ENCODE data around the gene TMEM163. TPM values are rescaled to one million over a fixed set of nuclear protein-coding genes. Genes with fewer than 3 reads are reported as not detected.

TMEM163 gene
- total RNA-seq, 1 donor: not detected

- H3K4me3 ChIP-seq (ENCODE audit: low read depth, low read length): no peak overlapping the region
- no peak for TF ChIP-seq CTCF (IDR thresholded peaks at IDR 0.05; ENCODE audit: insufficient read depth, low read depth, low read length)
- DNase-seq (ENCODE audit: low read depth): no peak
Observed at GRCh38 chr2:134522496-134523455, 196.0 kb downstream of the TMEM163 start.

- TF ChIP-seq CTCF (IDR thresholded peaks at IDR 0.05; ENCODE audit: insufficient read depth, low read depth, low read length): no peak
- H3K4me3 ChIP-seq (ENCODE audit: low read depth, low read length): no peak overlapping the region
- no peak for DNase-seq (ENCODE audit: low read depth)
Observed at GRCh38 chr2:134518101-134518500, 200.7 kb downstream of the TMEM163 start.

GRCh38 chr2:134515137-134515536, 203.7 kb downstream of the TMEM163 start:
- no peak overlapping the region for H3K4me3 ChIP-seq (ENCODE audit: low read depth, low read length)
- TF ChIP-seq CTCF (IDR thresholded peaks at IDR 0.05; ENCODE audit: insufficient read depth, low read depth, low read length): no peak
- DNase-seq (ENCODE audit: low read depth): no peak

GRCh38 chr2:134513465-134513804, 205.4 kb downstream of the TMEM163 start:
- no peak for TF ChIP-seq CTCF (IDR thresholded peaks at IDR 0.05; ENCODE audit: insufficient read depth, low read depth, low read length)
- H3K4me3 ChIP-seq (ENCODE audit: low read depth, low read length): no peak overlapping the region
- no peak for DNase-seq (ENCODE audit: low read depth)

GRCh38 chr2:134512734-134513464, 205.9 kb downstream of the TMEM163 start:
- no peak for DNase-seq (ENCODE audit: low read depth)
- no peak overlapping the region for H3K4me3 ChIP-seq (ENCODE audit: low read depth, low read length)
- TF ChIP-seq CTCF (IDR thresholded peaks at IDR 0.05; ENCODE audit: insufficient read depth, low read depth, low read length): no peak

GRCh38 chr2:134508391-134508790, 210.4 kb downstream of the TMEM163 start:
- DNase-seq (ENCODE audit: low read depth): no peak
- no peak overlapping the region for H3K4me3 ChIP-seq (ENCODE audit: low read depth, low read length)
- no peak for TF ChIP-seq CTCF (IDR thresholded peaks at IDR 0.05; ENCODE audit: insufficient read depth, low read depth, low read length)
